ENCODE measurements around the gene ABCC8. TPM values are rescaled to one million over a fixed set of nuclear protein-coding genes. Genes with fewer than 3 reads are reported as not detected.

The ABCC8 gene
- total RNA-seq, 2 donors from 2014 or later: not detected

- no peak overlapping the region for H3K27ac Mint-ChIP-seq
- H3K4me3 Mint-ChIP-seq: no peak overlapping the region
- H3K27me3 Mint-ChIP-seq: peaks cover 11% of the 10 kb centered on the region
- no peaks in the 10 kb centered on the region for H3K9me3 ChIP-seq (ENCODE audit: control insufficient read depth, low read length, poor library complexity, severe bottlenecking)
- ATAC-seq (no peak), DNase-seq (no peak)
- H3K4me1 Mint-ChIP-seq: peaks cover 5% of the 10 kb centered on the region
- peaks cover 4% of the 10 kb centered on the region for H3K36me3 Mint-ChIP-seq (ENCODE audit: low read depth)
Observed at GRCh38 chr11:17498475-17498874, 21.8 kb upstream of the ABCC8 start.

GRCh38 chr11:17498058-17498457 lies 21.4 kb upstream of the ABCC8 start:
- no peaks in the 10 kb centered on the region for H3K9me3 ChIP-seq (ENCODE audit: control insufficient read depth, low read length, poor library complexity, severe bottlenecking)
- Mint-ChIP-seq H3K36me3 (ENCODE audit: low read depth) (peaks cover 4% of the 10 kb centered on the region), H3K27ac (no peak overlapping the region), H3K27me3 (peaks cover 11% of the 10 kb centered on the region), H3K4me1 (peaks cover 5% of the 10 kb centered on the region), H3K4me3 (no peak overlapping the region)
- DNase-seq: no peak
- ATAC-seq: no peak

DNA sequence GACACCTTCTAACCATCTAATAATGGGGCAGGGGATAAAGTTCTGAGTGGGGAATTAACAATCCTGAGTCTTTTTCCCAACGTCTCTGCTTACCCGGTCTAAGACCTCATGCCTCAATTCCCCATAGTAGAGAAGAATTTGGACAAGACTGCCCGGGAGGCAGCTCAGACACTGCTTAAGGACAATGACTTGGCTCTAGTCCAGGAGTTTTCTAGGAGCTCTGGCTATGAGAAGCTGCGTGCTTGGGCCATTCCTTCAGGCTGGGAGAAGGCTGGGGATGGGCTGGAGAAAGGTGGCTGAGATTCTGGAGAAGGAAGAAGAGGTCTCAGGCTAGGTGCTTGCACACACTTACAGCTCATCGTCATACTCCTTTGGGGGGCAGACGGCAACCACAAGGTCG lies 19.8 kb upstream of the ABCC8 start:
- ATAC-seq (no peak), DNase-seq (no peak)
- H3K4me1 Mint-ChIP-seq: peaks cover 5% of the 10 kb centered on the region
- H3K36me3 Mint-ChIP-seq (ENCODE audit: low read depth): peaks cover 4% of the 10 kb centered on the region
- H3K27ac Mint-ChIP-seq: peak overlapping the region; percentile 0
- H3K27me3 Mint-ChIP-seq: peaks cover 11% of the 10 kb centered on the region
- no peak overlapping the region for H3K4me3 Mint-ChIP-seq
- H3K9me3 ChIP-seq (ENCODE audit: control insufficient read depth, low read length, poor library complexity, severe bottlenecking): no peaks in the 10 kb centered on the region

DNA sequence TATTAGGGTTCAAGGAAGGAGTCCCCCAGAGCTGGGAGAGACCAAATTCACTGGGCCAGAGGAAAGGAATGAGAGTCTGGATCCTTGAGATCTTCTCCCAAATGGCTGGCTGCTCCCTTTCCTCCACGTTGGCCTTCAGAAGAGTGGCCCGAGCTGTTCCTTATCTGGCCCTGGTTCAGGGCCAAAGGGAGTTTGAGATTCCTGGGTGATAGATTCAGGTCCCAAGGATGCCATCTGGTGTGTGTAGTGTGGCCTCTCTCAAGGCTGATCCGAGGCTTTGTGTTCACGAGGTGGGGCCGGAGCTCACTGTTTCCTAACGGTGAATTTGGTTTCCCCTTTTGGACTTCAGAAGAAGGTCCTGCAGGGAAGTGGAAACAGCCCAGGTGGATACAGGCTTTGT lies 17.4 kb upstream of the ABCC8 start:
- H3K4me1 Mint-ChIP-seq: peaks cover 5% of the 10 kb centered on the region
- ATAC-seq: no peak
- H3K27ac Mint-ChIP-seq: peak overlapping the region; percentile 37
- H3K9me3 ChIP-seq (ENCODE audit: control insufficient read depth, low read length, poor library complexity, severe bottlenecking): no peaks in the 10 kb centered on the region
- DNase-seq: no peak
- H3K27me3 Mint-ChIP-seq: peaks cover 30% of the 10 kb centered on the region
- peaks cover 4% of the 10 kb centered on the region for H3K36me3 Mint-ChIP-seq (ENCODE audit: low read depth)
- H3K4me3 Mint-ChIP-seq: no peak overlapping the region

GRCh38 chr11:17490938-17491337 lies 14.3 kb upstream of the ABCC8 start:
- ATAC-seq: no peak
- H3K27me3 Mint-ChIP-seq: peaks cover 46% of the 10 kb centered on the region
- DNase-seq: no peak
- no peak overlapping the region for H3K4me3 Mint-ChIP-seq
- no peaks in the 10 kb centered on the region for H3K9me3 ChIP-seq (ENCODE audit: control insufficient read depth, low read length, poor library complexity, severe bottlenecking)
- H3K36me3 Mint-ChIP-seq (ENCODE audit: low read depth): peaks cover 2% of the 10 kb centered on the region
- no peak overlapping the region for H3K27ac Mint-ChIP-seq
- H3K4me1 Mint-ChIP-seq: peaks cover 1% of the 10 kb centered on the region

DNA sequence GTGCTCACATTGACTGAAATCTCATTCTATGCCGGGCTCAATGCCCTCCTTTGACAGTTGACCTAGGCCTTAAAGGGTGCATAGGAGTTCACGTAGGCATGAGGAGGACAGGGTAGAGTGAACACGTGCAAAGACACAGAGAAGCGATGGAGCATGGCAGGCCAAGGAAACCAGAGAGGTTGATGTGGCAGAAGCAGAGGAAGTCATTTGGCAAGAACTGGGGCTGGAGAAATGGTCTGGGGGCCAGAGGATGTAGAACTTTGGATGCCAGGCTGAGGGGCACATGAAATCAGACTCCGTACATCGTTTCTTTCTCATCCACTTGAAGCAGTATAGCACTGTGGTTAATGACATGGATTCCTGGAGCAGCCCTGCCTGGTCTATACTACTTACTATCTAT lies 13.6 kb upstream of the ABCC8 start:
- no peak overlapping the region for H3K27ac Mint-ChIP-seq
- no peak for DNase-seq
- peaks cover 45% of the 10 kb centered on the region for H3K27me3 Mint-ChIP-seq
- H3K4me3 Mint-ChIP-seq: no peak overlapping the region
- H3K9me3 ChIP-seq (ENCODE audit: control insufficient read depth, low read length, poor library complexity, severe bottlenecking): no peaks in the 10 kb centered on the region
- no peak for ATAC-seq
- H3K4me1 Mint-ChIP-seq: no peaks in the 10 kb centered on the region
- H3K36me3 Mint-ChIP-seq (ENCODE audit: low read depth): no peaks in the 10 kb centered on the region

DNA sequence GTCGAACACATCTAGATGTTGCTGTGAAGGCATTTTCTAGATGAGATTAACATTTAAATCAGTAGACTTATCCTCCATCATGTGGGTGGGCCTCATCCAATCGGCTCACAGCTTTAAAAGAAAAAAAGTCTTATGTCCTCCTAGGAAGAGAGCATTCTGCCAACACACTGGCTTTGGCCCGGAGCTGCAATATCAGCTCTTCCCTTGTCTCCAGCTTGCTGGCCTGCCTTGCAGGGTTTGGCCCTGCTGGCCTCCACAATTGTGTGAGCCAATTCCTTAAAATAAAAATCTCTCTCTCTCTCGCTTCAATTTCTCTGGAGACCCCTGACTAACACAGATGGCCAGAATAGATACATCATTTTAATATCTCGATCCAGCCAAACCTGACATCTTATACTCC lies 13.1 kb upstream of the ABCC8 start:
- ATAC-seq: no peak
- DNase-seq: no peak
- Mint-ChIP-seq H3K36me3 (ENCODE audit: low read depth) (no peaks in the 10 kb centered on the region), H3K27ac (no peak overlapping the region), H3K27me3 (peaks cover 45% of the 10 kb centered on the region), H3K4me3 (no peak overlapping the region), H3K4me1 (no peaks in the 10 kb centered on the region)
- no peaks in the 10 kb centered on the region for H3K9me3 ChIP-seq (ENCODE audit: control insufficient read depth, low read length, poor library complexity, severe bottlenecking)

DNA sequence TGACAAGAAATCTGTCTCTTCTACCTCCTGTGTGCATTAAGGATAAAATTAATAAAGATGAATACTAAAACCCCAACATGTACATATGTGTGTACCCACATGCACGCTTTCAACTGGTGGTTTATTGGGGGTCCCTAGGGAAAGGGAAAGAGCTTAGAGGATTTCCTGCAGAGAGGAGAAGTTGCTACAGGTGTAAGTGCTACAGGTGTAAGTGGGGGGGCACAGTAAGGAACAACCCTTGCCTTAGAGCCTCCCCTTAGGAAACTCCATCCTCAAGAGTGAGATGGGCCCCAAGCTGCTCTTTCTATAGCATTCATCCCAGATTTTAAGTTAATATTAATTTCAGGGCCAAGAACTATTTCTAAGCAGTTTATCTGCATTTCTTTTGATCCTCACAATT lies 11.9 kb upstream of the ABCC8 start:
- Mint-ChIP-seq H3K27ac (no peak overlapping the region), H3K4me3 (no peak overlapping the region), H3K27me3 (peaks cover 45% of the 10 kb centered on the region), H3K4me1 (no peaks in the 10 kb centered on the region), H3K36me3 (ENCODE audit: low read depth) (no peaks in the 10 kb centered on the region)
- H3K9me3 ChIP-seq (ENCODE audit: control insufficient read depth, low read length, poor library complexity, severe bottlenecking): no peaks in the 10 kb centered on the region
- no peak for DNase-seq
- no peak for ATAC-seq

DNA sequence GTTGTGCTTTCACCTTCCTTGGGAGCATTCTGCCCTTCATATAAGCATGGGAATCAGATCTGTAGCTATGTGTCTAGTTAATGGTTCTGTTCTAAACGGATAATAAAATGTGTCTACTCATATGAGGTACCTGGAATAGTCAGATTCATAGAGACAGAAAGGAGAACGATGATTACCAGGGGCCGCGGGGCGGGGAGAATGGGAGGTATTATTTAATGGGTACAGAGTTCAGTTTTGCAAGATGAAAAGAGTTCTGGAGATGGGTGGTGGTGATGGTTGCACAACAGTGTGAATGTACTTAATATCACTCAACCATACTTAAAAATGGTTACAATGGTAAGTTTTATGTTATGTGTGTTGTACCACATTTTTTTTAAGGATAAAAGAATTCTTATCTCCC lies 10.0 kb upstream of the ABCC8 start:
- ATAC-seq (no peak), DNase-seq (no peak)
- Mint-ChIP-seq H3K27ac (no peak overlapping the region), H3K36me3 (ENCODE audit: low read depth) (no peaks in the 10 kb centered on the region), H3K4me1 (peaks cover 2% of the 10 kb centered on the region), H3K4me3 (no peak overlapping the region), H3K27me3 (peaks cover 45% of the 10 kb centered on the region)
- H3K9me3 ChIP-seq (ENCODE audit: control insufficient read depth, low read length, poor library complexity, severe bottlenecking): no peaks in the 10 kb centered on the region

DNA sequence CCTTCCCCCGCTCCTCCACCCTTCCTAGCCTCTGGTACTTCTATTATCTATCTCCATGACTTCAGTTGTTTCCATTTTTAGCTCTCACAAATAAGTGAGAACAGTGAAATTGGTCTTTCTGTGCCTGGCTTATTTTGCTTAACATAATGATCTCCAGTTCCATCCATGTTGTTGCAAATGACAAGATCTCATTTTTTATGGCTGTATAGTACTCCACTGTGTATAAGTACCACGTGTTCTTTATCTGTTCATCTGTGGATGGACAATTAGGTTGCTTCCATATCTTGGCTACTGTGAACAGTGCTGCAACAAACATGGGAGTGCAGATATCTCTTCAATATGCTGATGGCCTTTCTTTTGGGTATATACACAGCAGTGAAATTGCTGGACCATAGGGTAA lies 6.9 kb upstream of the ABCC8 start:
- Mint-ChIP-seq H3K4me1 (peaks cover 2% of the 10 kb centered on the region), H3K4me3 (no peak overlapping the region), H3K36me3 (ENCODE audit: low read depth) (no peaks in the 10 kb centered on the region), H3K27ac (no peak overlapping the region), H3K27me3 (peaks cover 41% of the 10 kb centered on the region)
- DNase-seq (no peak), ATAC-seq (no peak)
- no peaks in the 10 kb centered on the region for H3K9me3 ChIP-seq (ENCODE audit: control insufficient read depth, low read length, poor library complexity, severe bottlenecking)

GRCh38 chr11:17481905-17482304 lies 5.3 kb upstream of the ABCC8 start:
- H3K27ac Mint-ChIP-seq: no peak overlapping the region
- no peaks in the 10 kb centered on the region for H3K36me3 Mint-ChIP-seq (ENCODE audit: low read depth)
- no peaks in the 10 kb centered on the region for H3K9me3 ChIP-seq (ENCODE audit: control insufficient read depth, low read length, poor library complexity, severe bottlenecking)
- H3K4me3 Mint-ChIP-seq: no peak overlapping the region
- DNase-seq (no peak), ATAC-seq (no peak)
- peaks cover 2% of the 10 kb centered on the region for H3K4me1 Mint-ChIP-seq
- peaks cover 41% of the 10 kb centered on the region for H3K27me3 Mint-ChIP-seq

GRCh38 chr11:17479284-17480214 lies 2.9 kb upstream of the ABCC8 start:
- DNase-seq: no peak
- no peak overlapping the region for H3K4me3 Mint-ChIP-seq
- H3K27ac Mint-ChIP-seq: no peak overlapping the region
- no peak for ATAC-seq
- H3K36me3 Mint-ChIP-seq (ENCODE audit: low read depth): peaks cover 3% of the 10 kb centered on the region
- H3K9me3 ChIP-seq (ENCODE audit: control insufficient read depth, low read length, poor library complexity, severe bottlenecking): no peaks in the 10 kb centered on the region
- peaks cover 4% of the 10 kb centered on the region for H3K4me1 Mint-ChIP-seq
- peaks cover 52% of the 10 kb centered on the region for H3K27me3 Mint-ChIP-seq

- peaks cover 65% of the 10 kb centered on the region for H3K27me3 Mint-ChIP-seq
- no peaks in the 10 kb centered on the region for H3K9me3 ChIP-seq (ENCODE audit: control insufficient read depth, low read length, poor library complexity, severe bottlenecking)
- ATAC-seq: no peak
- peaks cover 8% of the 10 kb centered on the region for H3K36me3 Mint-ChIP-seq (ENCODE audit: low read depth)
- peaks cover 8% of the 10 kb centered on the region for H3K4me1 Mint-ChIP-seq
- H3K27ac Mint-ChIP-seq: no peak overlapping the region
- no peak for DNase-seq
- no peak overlapping the region for H3K4me3 Mint-ChIP-seq
Observed at GRCh38 chr11:17478070-17478469, 1.4 kb upstream of the ABCC8 start.

DNA sequence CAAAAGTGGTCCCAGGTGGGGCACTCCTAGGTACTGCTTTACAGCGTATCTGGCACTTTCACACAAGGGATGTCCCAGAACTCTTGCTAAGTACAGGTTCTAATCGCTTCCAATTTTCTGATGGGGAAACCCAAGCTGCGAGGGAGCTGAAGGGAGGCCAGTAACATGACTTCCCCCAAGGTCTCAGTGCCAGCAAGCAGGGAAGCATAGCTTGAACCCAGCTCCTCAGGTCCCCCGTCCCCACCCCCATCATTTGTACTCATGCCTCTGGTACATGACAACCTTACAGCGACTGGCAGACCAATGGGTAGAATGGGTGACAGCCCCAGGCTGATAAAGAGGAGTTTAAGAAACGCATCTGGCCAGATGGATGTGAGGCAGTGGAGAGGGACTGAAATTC lies 716 bp upstream of the ABCC8 start:
- DNase-seq (no peak), ATAC-seq (no peak)
- no peak overlapping the region for H3K27ac Mint-ChIP-seq
- H3K4me3 Mint-ChIP-seq: no peak overlapping the region
- H3K4me1 Mint-ChIP-seq: peaks cover 8% of the 10 kb centered on the region
- peaks cover 8% of the 10 kb centered on the region for H3K36me3 Mint-ChIP-seq (ENCODE audit: low read depth)
- H3K27me3 Mint-ChIP-seq: peaks cover 73% of the 10 kb centered on the region
- no peaks in the 10 kb centered on the region for H3K9me3 ChIP-seq (ENCODE audit: control insufficient read depth, low read length, poor library complexity, severe bottlenecking)

Data from T-helper 17 cell (primary cell).